ENCODE measurements around the gene MRPL23. TPM values are rescaled to one million over a fixed set of nuclear protein-coding genes. Genes with fewer than 3 reads are reported as not detected.

MRPL23 gene
- total RNA-seq, 4 donors from 2014 or later: 93.3 to 116 (median 95.0) TPM

DNA sequence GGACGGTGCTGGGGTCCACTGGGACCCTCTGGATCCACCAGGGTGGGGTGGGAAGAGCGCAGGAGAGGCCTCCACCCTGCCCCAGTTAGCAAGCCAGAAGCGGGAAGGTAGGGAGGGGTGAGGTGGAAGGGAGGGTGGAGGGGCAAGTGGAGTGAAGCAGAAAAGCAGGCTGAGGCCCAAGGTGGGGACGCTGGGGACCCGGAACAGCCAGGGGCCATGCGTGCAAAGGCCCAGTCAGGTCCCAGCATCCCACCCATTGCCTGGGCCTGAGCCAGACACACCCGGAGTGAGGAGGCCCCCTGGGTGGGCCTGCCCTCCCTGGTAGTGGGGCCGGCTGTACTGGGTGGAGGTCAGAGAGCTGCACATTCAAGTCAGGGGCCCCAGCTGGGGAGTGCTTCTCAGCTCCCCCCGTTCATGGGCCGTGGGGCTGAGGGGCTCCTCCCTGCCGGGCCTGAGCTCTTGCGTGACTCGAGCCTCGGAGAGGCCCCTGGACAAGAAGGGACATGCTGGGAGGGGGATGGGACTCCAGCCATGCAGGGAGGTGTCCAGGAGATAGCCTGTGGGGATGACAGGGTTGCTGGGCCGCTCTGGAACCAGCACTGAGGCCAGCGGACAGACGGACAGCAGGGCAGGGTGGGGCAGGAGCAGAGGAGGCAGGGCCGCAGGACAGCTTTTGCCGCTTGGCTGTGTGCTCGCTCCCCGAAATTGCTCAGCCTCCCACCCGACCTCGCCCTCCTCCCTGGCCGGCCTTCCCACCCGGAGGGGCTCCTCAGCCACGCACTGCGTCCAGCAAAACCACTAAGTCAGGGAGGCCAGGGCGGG lies 19.9 kb upstream of the MRPL23 start:
- H3K27ac ChIP-seq: no peak overlapping the region
- H3K4me3 ChIP-seq: no peak overlapping the region
- peak in 1 of 3 donors; percentile 47 for DNase-seq

DNA sequence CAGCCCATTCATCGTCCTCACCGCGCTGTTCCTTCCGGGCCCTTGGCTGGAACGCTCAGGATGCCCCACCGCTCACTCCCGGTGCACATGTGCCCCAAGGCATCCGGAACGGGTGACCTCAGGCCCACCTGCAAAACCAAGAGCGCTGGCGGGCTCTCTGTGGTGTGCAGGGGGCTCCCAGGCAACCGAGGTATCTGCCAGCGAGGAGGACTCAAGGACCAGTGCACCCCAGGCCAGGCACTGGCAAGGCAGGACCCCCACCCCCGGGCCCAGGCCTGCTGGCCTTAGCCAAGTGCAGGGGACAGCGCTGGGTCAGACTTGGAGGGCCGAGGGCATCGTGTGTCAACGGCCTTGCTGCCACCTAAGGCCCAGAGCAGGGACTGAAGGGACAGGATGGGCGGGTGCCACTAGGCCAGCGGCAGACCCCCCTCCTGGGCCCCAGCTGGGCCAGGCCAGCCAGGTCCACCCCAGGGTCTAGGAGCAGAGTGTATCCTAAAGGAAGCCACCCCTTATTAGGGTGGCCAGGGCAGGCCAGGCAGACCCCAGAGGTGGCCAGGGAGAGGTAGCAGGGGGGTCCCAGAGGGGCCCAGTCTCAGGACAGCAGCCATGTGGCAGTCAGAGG lies 19.2 kb upstream of the MRPL23 start:
- Histone ChIP-seq H3K27me3 (no peaks in the 10 kb centered on the region), H3K9me3 (no peaks in the 10 kb centered on the region), H3K4me1 (no peaks in the 10 kb centered on the region), H3K4me3 (no peak overlapping the region), H3K36me3 (no peaks in the 10 kb centered on the region), H3K27ac (no peak overlapping the region)
- TF ChIP-seq, protein P1, sequence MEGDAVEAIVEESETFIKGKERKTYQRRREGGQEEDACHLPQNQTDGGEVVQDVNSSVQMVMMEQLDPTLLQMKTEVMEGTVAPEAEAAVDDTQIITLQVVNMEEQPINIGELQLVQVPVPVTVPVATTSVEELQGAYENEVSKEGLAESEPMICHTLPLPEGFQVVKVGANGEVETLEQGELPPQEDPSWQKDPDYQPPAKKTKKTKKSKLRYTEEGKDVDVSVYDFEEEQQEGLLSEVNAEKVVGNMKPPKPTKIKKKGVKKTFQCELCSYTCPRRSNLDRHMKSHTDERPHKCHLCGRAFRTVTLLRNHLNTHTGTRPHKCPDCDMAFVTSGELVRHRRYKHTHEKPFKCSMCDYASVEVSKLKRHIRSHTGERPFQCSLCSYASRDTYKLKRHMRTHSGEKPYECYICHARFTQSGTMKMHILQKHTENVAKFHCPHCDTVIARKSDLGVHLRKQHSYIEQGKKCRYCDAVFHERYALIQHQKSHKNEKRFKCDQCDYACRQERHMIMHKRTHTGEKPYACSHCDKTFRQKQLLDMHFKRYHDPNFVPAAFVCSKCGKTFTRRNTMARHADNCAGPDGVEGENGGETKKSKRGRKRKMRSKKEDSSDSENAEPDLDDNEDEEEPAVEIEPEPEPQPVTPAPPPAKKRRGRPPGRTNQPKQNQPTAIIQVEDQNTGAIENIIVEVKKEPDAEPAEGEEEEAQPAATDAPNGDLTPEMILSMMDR (IDR thresholded peaks at IDR 0.05): no peak
- TF ChIP-seq POLR2A (IDR thresholded peaks at IDR 0.05): no peak
- DNase-seq: peak in 1 of 3 donors; percentile 44

More for the DNA sequence above, 19.9 kb upstream of the MRPL23 start:
- Histone ChIP-seq H3K27me3 (no peaks in the 10 kb centered on the region), H3K4me1 (no peaks in the 10 kb centered on the region), H3K9me3 (no peaks in the 10 kb centered on the region), H3K36me3 (no peaks in the 10 kb centered on the region)
- TF ChIP-seq POLR2A (IDR thresholded peaks at IDR 0.05): no peak
- TF ChIP-seq, protein P1 (IDR thresholded peaks at IDR 0.05): no peak

DNA sequence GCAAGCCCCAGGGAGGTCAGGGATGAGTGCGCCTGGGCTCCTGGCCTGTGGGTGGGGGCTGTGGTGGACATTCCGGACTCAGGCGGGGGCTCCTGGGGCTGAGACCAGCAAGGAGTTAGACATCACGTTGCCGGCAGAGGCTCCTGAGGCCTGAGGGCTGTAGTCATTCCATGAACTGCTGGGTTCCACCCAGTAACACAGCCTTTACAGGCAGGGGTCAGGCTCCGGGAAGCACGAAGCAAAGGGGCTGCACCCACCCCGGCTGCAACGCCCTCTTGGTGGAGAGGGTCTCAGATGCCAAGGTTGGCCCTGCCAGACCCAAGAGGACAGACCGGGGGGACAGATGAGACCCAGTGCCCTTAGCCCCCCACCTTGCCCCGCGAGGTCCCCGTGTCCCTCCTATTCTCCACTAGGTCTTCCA lies 18.7 kb upstream of the MRPL23 start:
- Histone ChIP-seq H3K27ac (no peak overlapping the region), H3K9me3 (no peaks in the 10 kb centered on the region), H3K4me1 (no peaks in the 10 kb centered on the region), H3K4me3 (no peak overlapping the region), H3K27me3 (no peaks in the 10 kb centered on the region), H3K36me3 (no peaks in the 10 kb centered on the region)
- TF ChIP-seq, protein P1 (IDR thresholded peaks at IDR 0.05): no peak
- TF ChIP-seq POLR2A (IDR thresholded peaks at IDR 0.05): no peak
- peak in 1 of 3 donors; percentile 43 for DNase-seq

DNA sequence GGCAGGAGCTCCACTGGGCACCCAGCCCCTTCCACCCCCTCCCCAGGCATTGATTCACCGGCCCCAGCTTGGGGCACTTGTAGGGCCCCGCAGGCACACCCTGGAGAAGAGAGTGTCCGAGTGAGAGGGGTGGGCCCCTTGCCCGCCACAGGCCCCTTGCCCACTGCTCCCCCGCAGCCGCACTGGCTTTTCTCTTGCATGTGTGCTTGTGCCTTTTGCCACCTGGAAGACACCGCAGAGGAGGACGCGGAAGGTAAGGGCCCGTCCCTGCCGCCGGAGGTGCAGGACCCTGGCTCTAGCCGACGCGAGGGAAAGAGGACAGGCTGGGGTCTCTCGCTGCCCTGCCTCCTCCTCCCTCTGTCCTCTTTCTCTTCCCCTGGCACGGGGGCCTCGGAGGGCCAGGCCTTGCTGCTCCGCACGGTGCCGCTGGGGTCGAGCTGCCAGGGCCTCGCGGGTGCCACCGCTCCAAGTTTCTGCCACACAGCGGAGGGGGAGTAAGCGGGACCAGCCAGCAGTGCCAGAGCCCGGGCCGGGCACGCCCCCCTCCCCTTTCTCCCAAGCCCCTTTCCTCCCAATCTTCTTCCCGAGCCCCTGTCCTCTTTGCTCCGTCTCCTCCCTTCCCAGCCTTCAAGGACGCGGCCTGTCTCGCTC lies 18.1 kb upstream of the MRPL23 start:
- Histone ChIP-seq H3K36me3 (no peaks in the 10 kb centered on the region), H3K9me3 (no peaks in the 10 kb centered on the region), H3K4me1 (no peaks in the 10 kb centered on the region), H3K27me3 (no peaks in the 10 kb centered on the region), H3K27ac (no peak overlapping the region), H3K4me3 (no peak overlapping the region)
- peak in 1 of 3 donors; percentile 37 for DNase-seq
- TF ChIP-seq, protein P1 (IDR thresholded peaks at IDR 0.05): no peak
- TF ChIP-seq POLR2A (IDR thresholded peaks at IDR 0.05): no peak

DNA sequence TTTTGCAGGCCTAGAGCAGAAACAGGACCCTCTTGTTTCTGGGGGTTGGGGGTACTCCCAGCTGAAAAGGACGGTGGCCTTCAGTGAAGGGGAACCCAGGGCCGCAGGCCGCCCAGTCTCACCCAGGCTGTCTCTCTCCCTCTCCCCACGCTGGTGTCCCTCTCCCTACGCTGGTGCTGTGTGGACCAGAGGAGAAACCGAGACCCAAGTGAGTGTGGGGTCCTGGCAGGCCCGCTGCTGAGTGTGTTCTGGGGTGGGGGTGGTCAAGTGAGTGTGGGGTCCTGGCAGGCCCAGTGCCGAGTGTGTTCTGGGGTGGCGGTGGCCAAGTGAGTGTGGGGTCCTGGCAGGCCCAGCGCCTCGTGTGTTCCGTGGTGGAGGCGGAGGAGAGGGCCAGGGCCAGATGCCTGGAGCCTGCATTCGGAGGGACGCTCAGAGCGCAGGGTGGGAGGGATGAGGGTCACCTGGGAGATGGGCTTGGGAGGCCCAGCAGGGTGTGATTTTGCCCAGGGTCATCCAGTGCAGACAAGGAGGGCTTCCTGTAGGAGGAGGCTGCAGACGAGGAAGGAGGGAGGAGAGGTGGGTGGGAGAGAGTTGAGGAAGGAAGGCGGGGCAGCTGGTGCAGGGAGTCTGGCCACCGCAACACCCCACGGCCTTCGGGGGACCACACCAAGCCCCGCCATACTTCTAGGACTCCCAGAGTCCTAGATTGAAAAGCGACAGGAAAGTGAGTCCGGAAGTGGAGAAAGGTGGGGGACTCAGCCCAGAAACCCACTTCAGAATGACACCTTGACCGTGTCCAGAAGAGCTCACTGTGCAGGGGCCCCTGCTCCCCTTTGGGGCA lies 17.3 kb upstream of the MRPL23 start:
- Histone ChIP-seq H3K36me3 (no peaks in the 10 kb centered on the region), H3K27me3 (no peaks in the 10 kb centered on the region), H3K9me3 (no peaks in the 10 kb centered on the region), H3K4me3 (no peak overlapping the region), H3K4me1 (no peaks in the 10 kb centered on the region), H3K27ac (no peak overlapping the region)
- TF ChIP-seq POLR2A (IDR thresholded peaks at IDR 0.05): no peak
- TF ChIP-seq, protein P1 (IDR thresholded peaks at IDR 0.05): no peak
- peak in 1 of 3 donors; percentile 39 for DNase-seq
